ENCODE data around the gene PHF20.
"Not testable (repeated sequence)": the region's sequence is repeated elsewhere in the genome, so short reads cannot be mapped to it uniquely, and the experiment has no call there.

PHF20 gene

DNA sequence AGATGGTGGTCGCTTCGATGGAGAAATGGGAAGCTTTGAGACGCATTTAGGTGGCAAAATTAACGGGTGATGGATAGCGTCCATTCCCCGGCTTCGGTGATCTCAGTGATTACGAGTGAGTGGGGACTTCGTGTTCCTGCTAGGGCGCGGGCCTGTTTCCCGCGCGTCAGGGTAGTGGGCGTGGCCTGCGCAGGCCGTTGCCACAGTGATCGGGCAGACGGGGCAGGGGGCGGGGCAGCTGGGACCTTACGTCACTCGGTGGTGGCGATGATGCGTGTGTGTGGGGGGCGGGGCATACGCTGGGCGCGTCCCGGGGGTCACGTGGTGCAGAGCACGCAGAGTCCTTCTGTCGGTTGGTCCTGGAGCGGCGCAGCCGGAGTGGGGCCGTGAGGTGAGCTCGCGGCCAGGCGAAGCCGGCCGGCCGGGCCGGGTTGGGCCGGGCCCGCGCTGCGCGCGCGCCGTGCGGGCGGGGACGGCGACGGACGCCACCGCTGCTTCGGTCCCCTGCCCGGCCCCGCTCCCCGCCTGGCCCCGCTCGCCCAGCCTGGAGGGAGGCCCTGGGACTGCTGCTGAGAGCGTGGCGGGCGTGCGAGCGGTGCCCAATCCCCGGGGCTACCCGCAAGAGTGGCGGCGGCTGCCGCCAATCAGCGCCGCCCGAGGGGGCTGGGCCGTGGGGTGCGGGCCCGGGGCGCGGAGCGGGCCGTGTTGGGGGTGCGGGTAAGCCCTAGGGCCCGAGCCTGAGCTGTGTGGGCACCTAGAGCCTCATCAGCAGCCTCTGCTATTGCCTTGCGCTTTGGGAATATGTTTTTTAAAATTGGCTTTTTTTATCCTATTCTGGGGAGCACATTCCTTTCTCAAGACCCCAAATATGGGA lies at the start of gene PHF20:
PHF20 (plus strand) TSS at position 327 of the 874 bp plus-strand sequence. CDS start 29,508 bp downstream, outside the sequence.
- DNase-seq, result peak; percentile 66

DNA sequence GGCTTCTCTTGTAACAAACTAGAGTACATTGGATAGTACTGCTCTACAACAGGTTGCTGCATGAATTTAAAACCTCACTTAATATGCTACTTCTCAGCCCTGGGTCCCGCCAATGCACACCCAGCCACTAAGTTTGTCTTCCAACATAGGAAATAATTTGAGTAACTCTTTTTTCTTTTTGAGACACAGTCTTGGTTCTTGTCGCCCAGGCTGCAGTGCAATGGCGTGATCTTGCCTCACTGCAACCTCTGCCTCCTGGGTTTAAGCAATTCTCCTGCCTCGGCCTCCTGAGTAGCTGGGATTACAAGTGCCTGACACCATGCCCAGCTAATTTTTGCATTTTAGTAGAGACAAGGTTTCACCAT lies 48.6 kb upstream of the PHF20 start:
- not testable (repeated sequence) for DNase-seq

DNA sequence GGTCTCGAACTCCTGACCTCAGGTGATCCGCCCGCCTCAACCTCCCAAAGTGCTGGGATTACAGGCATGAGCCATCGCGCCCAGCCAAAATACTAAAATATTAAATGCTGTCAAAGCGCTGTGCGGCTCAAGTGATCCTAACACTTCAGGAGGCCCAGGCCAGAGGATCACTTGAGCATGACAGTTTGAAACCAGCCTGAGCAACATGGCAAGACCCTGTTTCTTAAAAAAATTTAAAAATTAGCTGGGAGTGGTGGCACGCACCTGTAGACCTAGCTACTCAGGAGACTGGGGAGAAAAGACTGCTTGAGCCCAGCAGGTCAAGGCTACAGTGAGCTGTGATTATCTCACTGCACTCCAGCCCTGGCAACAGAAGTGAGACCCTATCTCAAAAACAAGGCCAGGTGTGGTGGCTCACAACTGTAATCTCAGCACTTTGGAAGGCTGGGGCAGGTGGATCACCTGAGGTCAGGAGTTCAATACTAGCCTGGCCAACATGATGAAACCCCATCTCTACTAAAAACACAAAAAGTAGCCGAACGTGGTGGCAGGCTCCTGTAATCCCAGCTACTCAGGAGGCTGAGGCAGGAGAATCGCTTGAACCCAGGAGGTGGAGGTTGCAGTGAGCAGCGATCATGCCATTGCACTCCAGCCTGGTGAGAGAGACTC lies 48.0 kb upstream of the PHF20 start:
- not testable (repeated sequence) for DNase-seq

DNA sequence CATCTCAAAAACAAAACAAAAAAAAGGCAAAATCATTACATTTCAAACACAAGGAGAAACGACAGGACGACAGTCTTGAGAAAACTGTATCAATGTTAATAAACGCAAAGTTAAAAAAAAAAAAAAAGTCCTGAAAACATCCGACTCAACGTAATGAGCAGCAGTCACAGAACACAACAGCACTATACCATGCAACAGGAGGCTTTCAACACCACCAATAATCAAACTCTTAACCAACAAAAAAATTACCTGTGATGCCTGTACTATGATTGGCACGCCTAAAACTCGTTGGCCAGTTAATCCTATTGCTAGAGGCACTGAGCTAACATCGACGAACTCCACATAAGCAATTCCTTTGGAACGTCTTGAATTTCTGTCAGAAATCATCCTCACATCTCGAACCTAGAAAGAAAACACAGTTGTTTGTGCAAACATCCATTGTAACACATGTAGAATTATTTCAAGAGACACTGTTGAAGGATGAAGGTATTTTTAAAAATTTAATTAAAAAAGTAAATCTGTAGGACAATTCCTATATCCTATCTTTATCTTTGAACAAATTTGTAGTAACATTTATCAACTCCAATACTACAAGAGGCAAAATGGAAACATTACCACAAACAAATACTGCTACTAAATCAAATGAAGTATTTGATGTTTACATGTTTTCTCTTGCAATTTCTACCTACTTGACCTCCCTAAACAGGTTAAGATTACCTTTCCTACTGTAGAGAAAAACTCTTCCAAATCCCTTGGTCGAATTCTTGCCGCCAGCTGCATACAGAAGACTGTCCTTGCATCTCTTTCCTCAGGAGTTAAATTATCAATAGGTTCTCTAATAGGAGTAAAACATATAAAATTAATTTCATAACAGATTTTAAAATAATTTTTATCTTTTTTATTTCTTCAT lies 47.2 kb upstream of the PHF20 start:
- no peak for DNase-seq

DNA sequence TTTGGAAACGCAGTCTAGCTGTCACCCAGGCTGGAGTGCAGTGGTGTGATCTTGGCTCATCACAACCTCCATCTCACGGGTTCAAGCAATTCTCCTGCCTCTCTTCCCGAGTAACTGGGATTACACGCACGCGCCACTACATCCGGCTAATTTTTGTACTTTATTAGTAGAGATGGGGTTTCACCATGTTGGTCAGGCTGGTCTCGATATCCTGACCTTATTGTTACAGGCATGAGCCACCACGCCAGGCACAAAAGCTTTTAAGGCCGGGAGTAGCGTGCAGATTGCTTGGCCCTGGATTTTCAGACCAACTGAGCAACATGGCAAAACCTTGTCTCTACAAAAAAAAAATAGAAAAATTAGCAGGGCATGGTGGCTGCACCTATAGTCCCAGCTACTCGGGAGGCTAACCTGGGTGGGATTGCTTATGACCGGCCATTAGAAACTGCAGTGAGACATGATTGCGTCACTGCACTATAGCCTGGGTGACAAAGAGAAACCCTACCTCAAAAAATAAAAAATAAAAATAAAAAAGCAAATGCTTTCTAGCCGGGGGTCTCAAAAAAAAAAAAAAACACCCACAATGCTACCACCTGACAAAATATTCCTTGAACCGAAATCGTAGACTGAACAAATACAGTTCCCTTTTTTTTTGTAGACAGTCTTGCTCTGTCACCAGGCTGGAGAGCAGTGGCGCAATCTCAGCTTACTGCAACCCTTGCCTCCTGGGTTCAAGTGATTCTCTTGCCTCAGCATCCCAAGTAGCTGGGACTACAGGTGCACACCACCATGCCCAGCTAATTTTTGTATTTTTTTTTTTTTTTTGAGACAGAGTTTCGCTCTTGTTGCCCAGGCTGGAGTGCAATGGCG lies 44.7 kb upstream of the PHF20 start:
- DNase-seq, result no peak

DNA sequence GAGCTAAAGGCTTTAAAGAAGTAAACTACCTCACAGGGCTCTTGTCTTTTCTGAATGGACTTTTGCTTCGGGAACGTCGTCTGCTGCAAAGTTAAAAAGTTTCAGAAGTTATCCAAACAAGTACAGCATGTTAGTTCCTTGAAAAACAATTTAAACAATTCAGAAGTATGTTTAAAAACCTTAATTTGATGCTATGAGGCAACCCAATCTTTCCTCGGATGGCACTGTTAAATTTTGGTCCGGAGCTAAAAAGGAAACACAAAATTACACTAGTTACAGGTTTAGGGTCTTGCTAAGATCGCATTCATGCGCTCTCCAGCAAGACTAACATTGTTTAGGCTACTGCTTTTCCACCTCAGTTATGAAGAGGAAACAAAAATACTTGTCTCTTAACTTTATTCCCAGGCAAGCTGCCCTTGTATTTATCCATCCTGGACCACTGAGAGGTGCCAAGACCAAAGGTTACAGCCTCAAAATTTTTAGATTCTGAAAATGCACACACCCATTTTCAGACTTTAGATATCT lies 42.5 kb upstream of the PHF20 start:
- DNase-seq, result no peak

DNA sequence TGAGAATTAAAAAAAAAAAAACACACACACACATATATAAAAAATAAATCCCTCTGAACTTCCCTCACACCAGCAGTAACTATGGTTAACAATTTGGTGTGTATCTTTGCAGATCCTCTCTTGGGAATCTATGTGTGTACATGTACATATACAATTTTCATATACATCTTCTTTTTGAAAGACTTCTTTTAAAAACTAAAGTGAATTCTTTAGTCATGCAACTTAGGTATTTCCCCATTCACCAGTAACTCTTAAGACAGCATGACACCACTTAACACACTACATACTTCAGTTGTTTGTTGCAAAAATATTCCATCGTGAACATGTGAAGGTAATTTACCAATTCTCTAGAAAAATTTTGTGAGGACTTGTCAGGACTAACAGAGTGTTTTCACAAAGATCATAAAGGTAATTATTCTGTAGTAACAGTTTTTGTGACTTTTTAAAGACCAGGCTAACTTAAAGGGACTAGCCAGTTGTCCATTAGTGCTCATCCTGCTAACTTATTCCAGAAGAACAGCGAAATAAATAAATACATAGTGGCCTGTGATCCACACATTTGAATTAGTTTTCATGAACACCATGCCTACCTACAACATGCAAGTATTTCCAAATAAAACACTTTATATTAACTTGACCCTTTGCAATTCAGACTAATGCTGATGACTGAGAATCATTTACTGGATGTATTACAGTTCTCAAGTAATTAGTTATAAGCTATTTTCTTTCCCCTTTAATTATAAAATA lies 41.8 kb upstream of the PHF20 start:
- no peak for DNase-seq

DNA sequence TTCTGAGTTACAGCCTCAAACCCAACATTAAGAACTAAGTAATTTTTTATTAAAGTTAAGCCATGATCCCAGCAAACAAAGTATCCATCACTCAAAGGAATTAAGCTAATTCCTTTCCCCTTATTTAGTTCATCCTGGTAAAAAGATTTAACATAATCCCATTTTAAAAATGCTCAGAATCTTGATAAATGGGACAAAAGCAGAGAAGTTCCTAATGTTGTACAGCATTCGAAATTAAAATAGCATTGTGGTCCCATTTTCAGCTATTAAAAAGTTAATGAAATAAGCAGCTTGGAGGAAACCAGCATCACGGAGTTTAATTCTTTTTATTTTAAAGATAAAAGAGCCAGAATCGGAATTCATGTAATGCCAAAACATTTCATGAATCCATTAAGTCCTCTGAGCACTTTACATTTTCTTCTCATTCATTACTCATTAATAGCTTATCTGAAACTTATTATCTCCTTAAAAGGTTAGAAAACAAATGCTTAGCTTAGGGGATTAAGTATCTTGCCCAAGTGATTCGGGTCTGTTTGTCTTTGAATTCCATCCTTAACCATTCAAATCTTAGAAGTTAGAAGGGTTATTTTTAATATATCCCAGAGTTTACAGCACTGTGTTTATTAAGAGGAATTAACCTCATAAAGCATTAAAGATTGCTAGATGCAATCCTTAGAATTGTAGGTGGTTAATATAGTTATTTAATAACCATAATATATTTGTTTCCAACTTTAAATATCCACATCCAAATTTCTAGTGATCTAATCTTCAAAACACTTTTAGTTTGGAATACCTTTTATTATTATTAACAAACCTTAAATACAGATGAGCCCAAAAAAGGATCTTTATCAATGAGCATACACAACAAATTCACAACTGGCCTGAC lies 41.0 kb upstream of the PHF20 start:
- no peak for DNase-seq

DNA sequence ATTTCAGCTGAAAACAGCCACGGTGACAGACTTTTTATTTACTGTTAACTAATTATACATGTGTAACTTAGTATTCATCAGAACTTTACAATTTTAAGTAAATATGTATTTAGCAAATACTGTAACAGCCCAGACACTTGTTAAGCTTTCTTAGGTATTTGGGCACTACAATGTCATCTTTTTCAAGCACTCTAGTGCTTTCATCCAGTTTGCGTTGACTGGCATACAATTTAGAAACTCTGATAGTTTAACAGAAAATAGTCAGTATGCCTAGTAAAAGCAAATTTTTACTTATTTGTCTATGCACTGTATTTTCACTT lies 40.4 kb upstream of the PHF20 start:
- DNase-seq, result no peak

DNA sequence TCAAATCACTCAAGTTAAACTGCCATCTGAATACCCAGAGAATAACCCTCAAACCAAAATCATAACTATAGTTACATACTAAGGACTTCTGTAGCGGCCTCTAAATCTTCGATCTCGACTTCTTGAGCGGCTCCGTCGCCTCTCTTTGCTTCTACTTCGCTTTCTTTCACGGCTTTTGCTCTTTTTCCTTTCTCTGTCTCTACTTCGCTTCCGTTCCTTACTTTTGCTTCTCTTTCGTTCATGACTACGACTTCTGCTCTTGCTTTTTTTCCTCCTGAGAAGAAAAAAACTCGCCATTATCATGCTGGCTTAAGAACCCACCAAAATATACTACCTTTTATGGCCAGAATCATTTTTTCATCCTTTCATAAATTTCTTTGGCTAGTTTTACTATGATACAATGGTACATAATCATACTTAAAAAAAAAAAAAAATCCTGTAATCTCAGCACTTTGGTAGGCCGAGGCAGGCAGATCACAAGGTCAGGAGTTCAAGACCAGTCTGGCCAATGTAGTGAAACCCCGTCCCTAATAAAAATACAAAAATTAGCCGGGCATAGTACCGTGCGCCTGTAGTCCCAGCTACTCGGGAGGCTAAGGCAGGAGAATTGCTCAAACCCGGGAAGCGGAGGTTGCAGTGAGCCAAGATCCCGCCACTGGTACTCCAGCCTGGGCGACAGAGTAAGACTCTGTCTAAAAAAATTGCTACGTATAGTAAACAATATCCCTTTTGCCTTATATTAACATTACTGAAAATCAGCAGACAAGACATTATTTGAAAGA lies 39.8 kb upstream of the PHF20 start:
- no peak for DNase-seq

DNA sequence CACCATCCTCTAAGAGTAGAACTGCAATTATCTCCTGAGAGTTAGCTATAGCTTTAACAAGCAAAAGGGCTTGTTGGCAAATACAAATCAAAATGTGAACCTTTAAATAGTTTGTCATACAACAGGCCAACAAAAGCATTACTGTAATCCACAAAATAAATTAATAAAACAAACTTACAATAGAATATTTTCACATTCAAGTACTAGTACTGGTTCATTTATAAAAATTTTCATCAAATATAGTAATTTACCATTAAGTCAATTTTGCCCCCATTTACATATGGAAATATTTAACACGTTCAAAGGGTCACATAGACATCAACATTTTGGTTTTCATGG lies 39.2 kb upstream of the PHF20 start:
- DNase-seq, result no peak

DNA sequence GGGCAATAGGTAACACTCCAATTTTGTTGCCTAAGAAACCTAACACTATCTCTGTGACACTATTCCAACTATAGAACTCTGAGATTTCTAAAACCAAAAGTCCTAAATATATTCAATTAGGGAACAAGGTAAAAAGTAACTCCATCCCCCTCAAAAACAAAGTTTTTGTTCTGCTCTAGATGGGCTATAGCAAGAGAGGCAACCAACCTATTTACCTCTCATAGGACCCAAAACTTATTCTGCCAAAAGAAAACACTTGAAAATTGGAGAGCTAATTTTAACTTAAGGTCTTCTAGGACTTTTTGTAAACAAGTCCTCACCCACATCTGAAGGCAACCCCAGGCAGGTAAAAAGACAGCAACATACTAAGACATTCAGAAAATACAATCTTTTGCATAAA lies 37.4 kb upstream of the PHF20 start:
- no peak for DNase-seq

DNA sequence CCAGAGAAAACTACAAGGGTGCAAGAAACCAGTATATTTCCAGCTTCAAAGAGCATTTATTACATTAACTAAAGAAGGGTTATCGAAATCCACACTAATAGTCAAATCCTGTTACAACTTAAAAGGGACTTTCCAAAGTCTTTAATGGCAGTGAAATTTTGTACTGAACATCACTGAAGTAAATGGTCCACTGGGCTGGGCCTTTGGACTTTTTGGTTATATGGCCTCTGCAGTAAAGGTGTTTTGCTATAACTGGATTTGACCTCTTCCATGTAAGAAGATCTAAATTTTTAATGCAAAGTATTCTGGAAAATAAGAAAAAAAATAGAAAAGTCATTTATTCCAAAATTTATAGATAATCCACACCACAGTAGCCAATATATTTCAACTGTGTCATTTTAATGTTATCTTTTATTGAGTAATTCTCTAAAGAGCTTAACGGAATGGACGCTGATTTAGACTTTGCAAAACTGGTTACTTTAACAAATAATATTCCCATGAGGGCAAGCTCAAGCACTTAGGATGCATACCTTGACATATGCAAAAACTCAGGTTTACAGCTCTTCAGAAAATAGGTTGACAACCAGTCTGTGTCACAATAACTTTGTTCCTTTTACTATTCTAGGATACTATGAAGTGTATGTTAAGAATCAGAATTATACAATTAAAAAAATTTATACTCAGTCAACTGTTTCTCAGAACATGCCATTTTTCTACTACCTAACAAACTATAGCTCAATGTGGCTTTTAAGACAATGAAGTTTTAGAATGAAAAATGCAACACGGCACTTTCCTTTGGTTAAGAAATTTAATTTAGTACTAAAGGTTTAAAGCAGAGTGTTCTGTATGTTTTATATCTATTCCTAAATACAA lies 36.8 kb upstream of the PHF20 start:
- DNase-seq, result no peak

DNA sequence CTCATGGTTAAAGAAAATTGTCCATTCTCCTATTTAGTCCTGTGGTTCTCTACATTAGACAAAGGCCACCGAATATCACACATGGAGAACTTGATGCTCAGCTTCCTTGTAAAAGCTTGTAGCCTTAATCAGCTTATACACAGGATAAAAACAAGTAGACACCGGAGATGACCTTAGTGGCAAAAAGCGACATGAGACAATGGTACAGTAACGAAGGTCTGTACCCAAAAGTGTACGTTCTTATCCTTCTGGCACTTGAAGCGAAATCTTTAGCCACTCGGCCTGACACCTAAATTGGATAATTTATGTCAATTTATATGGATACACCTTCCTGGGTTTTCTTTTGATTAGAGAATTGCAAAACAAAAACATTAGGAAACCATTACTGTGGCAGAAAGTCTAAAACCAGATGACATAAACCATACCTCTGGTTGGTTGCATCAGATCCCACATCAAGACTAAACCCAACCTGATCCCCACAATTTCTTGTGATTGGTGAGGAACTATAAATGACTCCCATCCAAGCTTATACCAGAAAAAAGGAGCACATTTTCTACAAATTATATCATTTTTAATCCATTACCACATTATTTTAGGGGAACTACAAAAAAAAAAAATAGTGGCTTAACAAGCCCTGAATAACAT lies 35.9 kb upstream of the PHF20 start:
- no peak for DNase-seq

DNA sequence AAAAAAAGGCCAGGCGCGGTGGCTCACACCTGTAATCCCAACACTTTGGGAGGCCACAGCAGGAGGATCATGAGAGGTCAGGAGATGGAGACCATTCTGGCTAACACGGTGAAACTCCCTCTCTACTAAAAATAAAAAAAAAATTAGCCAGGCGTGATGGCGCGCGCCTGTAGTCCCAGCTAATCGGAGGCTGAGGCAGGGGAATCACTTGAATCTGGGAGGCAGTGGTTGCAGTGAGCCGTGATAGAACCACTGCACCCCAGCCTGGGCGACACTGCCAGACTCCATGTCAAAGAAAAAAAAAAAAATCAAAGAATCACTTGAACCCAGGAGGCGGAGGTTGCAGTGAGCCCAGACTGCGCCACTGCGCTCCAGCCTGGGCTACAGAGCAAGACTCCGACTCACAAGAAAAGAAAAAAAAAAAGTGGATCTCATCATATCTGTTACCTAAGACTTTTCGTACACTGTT lies 33.9 kb upstream of the PHF20 start:
- no peak for DNase-seq

DNA sequence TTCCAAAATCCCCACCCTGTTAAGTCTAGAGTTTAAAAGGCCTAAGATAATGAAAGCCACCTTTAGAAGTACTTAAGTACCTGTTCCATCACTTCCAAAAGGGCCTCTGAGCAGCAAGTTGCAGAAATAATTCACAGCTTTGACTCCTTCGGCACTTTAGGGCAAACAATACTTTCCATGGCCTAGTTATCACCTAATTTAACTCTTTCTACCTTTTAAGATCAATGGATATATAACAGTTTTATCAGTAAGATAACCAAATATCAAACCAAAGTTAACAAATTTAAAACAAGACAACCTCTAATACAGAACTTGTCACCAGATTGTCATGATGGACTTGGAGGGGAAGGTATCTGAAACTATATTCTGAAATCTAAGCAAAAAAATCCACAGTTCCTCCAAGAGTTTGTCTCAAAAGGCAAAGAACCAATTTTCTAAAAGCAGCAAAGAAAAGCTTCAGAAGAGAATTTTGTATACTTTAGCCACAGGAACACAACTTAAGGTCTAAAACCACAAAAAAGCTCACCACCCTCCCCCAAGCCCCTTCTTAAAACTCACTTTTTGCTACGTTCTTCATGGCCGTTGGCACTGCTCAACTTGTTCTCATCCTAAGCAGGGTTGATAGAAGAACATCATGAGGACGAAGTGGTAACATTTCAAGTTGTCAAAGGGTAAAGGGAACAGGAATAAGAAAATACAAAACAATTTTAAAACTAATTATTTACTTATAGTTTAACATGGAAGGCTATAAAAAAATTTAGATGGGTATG lies 33.2 kb upstream of the PHF20 start:
- no peak for DNase-seq

Measured in SIG-M5 (cell line).